Measurements from ENCODE around the gene DMAP1. TPM values are rescaled to one million over a fixed set of nuclear protein-coding genes. Genes with fewer than 3 reads are reported as not detected.

Gene DMAP1
- total RNA-seq, 1 experiment from 2014 or later, result 27.8 TPM

GRCh38 chr1:44240802-44241671, 27.8 kb downstream of the DMAP1 start:
- ChIA-PET RAD21 (ENCODE audit: low non-redundant PET in 1 of 2, low total read pairs in 2 of 2, uncharacterized antibody in 2 of 2, unreplicated experiment in 2 of 2) (no interaction called here), CTCF (no interaction called here), POLR2A (no interaction called here)
- no peaks in the 10 kb centered on the region for H4K20me1 ChIP-seq (ENCODE audit: insufficient read depth)
- BruUV-seq (replicated peaks), result no TSS peak
- H3K27ac ChIP-seq (ENCODE audit: low read depth, low read length), result no peak overlapping the region
- H3K9me3 ChIP-seq (ENCODE audit: control insufficient read depth in 1 of 2, insufficient read depth in 1 of 2, low read depth in 1 of 2, low read length in 2 of 2), result no peaks in the 10 kb centered on the region
- H3K4me1 ChIP-seq (ENCODE audit: control insufficient read depth in 1 of 2, insufficient read depth in 2 of 2, low read length in 2 of 2), result peaks cover 19 to 22% of the 10 kb centered on the region in 2 experiments
- 0 out of 4 replicates have a peak, but pooled peaks cover 0 to 5% of the 10 kb centered on the region in 2 experiments for H3K36me3 ChIP-seq (ENCODE audit: control insufficient read depth in 1 of 2, insufficient read depth in 2 of 2, low read length in 2 of 2)
- H3K27me3 ChIP-seq (ENCODE audit: insufficient read depth, low read length), result no peaks in the 10 kb centered on the region
- ATAC-seq, result no peak
- no peak overlapping the region for H3K4me2 ChIP-seq (ENCODE audit: low read length)
- intact Hi-C loops (cut with micrococcal nuclease), result no loop called here
- H3K79me2 ChIP-seq (ENCODE audit: insufficient read depth, low read length), result no peaks in the 10 kb centered on the region
- no peak overlapping the region for H3K9ac ChIP-seq (ENCODE audit: low read length)
- no peak for DNase-seq (ENCODE audit: low read depth, low spot score)
- H3K9me2 ChIP-seq (ENCODE audit: insufficient read depth), result no peaks in the 10 kb centered on the region
- no peak overlapping the region for H3K4me3 ChIP-seq (replicated peaks in 1 of 2; ENCODE audit: low read depth in 1 of 2, low read length in 2 of 2)
- H2AFZ ChIP-seq (ENCODE audit: low read depth, low read length, poor library complexity, severe bottlenecking), result no peak overlapping the region
- TF ChIP-seq ELF1 (IDR thresholded peaks at IDR 0.05; ENCODE audit: borderline replicate concordance, low read depth), result no peak
- TF ChIP-seq SP1 (IDR thresholded peaks at IDR 0.05; ENCODE audit: low read depth), result no peak
- TF ChIP-seq SRF (IDR thresholded peaks at IDR 0.05; ENCODE audit: low read depth), result no peak
- TF ChIP-seq CBX3 (IDR thresholded peaks at IDR 0.05; ENCODE audit: low read depth), result no peak
- TF ChIP-seq POLR2AphosphoS5 (IDR thresholded peaks at IDR 0.05; ENCODE audit: low read depth, low read length), result no peak
- TF ChIP-seq POLR2A (IDR thresholded peaks at IDR 0.05; ENCODE audit: borderline replicate concordance, extremely low read depth, insufficient read depth, insufficient read length), result no peak
- TF ChIP-seq JUND (IDR thresholded peaks at IDR 0.05), result no peak
- TF ChIP-seq EZH2 (IDR thresholded peaks at IDR 0.05), result no peak
- no peak for TF ChIP-seq EGR1 (IDR thresholded peaks at IDR 0.05; ENCODE audit: low read depth)
- no peak for TF ChIP-seq CEBPB (IDR thresholded peaks at IDR 0.05; ENCODE audit: low read depth)

- no peak overlapping the region for H3K4me2 ChIP-seq (ENCODE audit: low read length)
- no peaks in the 10 kb centered on the region for H3K79me2 ChIP-seq (ENCODE audit: insufficient read depth, low read length)
- H3K4me3 ChIP-seq (replicated peaks in 1 of 2; ENCODE audit: low read depth in 1 of 2, low read length in 2 of 2), result no peak overlapping the region
- no peak overlapping the region for H3K9ac ChIP-seq (ENCODE audit: low read length)
- no peak for ATAC-seq
- H3K9me3 ChIP-seq (ENCODE audit: control insufficient read depth in 1 of 2, insufficient read depth in 1 of 2, low read depth in 1 of 2, low read length in 2 of 2), result no peaks in the 10 kb centered on the region
- H4K20me1 ChIP-seq (ENCODE audit: insufficient read depth), result no peaks in the 10 kb centered on the region
- H3K4me1 ChIP-seq (ENCODE audit: control insufficient read depth in 1 of 2, insufficient read depth in 2 of 2, low read length in 2 of 2), result peaks cover 19 to 21% of the 10 kb centered on the region in 2 experiments
- ChIA-PET RAD21 (ENCODE audit: low non-redundant PET in 1 of 2, low total read pairs in 2 of 2, uncharacterized antibody in 2 of 2, unreplicated experiment in 2 of 2) (no interaction called here), POLR2A (no interaction called here), CTCF (no interaction called here)
- H2AFZ ChIP-seq (ENCODE audit: low read depth, low read length, poor library complexity, severe bottlenecking), result no peak overlapping the region
- no peak for DNase-seq (ENCODE audit: low read depth, low spot score)
- H3K27me3 ChIP-seq (ENCODE audit: insufficient read depth, low read length), result no peaks in the 10 kb centered on the region
- no peak overlapping the region for H3K27ac ChIP-seq (ENCODE audit: low read depth, low read length)
- BruUV-seq (replicated peaks), result no TSS peak
- H3K9me2 ChIP-seq (ENCODE audit: insufficient read depth), result no peaks in the 10 kb centered on the region
- H3K36me3 ChIP-seq (ENCODE audit: control insufficient read depth in 1 of 2, insufficient read depth in 2 of 2, low read length in 2 of 2), result no peaks in the 10 kb centered on the region; a peak in 1 of 4 replicates
- intact Hi-C loops (cut with micrococcal nuclease), result no loop called here
- TF ChIP-seq ZFX (IDR thresholded peaks at IDR 0.05), result no peak
- no peak for TF ChIP-seq EZH2 (IDR thresholded peaks at IDR 0.05)
- TF ChIP-seq ATF3 (IDR thresholded peaks at IDR 0.05), result no peak
- no peak for TF ChIP-seq REST (IDR thresholded peaks at IDR 0.05; ENCODE audit: low read depth)
- no peak for TF ChIP-seq CTCF (IDR thresholded peaks at IDR 0.05 in 2 of 3, conservative IDR thresholded peaks at IDR 0.05 in 1 of 3; ENCODE audit: borderline replicate concordance in 1 of 3, insufficient read depth in 1 of 3, low read depth in 2 of 3, low read length in 2 of 3)
- TF ChIP-seq MAX (IDR thresholded peaks at IDR 0.05), result no peak
- no peak for TF ChIP-seq EZH2phosphoT487 (IDR thresholded peaks at IDR 0.05; ENCODE audit: borderline replicate concordance)
- TF ChIP-seq JUND (IDR thresholded peaks at IDR 0.05), result no peak
Observed at GRCh38 chr1:44242746-44243145, 29.5 kb downstream of the DMAP1 start.

Data from HCT116 (cell line).